Measurements from ENCODE around the gene TXNRD1.
A peak's percentile ranks its signal among the peaks of the same experiment; 100 is the strongest.
"Not testable (repeated sequence)": the region's sequence is repeated elsewhere in the genome, so short reads cannot be mapped to it uniquely, and the experiment has no call there.

Gene TXNRD1

DNA sequence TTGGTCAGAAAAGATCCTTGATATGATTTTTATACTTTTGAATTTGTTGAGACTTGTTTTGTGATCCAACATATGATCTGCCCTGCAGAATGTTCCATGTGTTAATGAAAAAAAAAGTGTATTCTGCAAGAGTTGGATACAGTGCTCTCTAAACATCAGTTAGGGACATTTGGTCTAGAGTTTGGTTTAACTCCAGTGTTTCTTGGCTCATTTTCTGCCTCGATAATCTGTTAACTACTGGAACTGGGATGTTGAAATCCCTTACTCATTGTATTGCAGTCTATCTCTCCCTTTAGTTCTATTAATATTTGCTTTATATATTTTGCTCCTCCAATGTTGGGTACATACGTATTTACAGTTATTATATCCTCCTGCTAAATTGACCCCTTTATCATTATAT, 18.3 kb upstream of the TXNRD1 start:
- no peak for DNase-seq

DNA sequence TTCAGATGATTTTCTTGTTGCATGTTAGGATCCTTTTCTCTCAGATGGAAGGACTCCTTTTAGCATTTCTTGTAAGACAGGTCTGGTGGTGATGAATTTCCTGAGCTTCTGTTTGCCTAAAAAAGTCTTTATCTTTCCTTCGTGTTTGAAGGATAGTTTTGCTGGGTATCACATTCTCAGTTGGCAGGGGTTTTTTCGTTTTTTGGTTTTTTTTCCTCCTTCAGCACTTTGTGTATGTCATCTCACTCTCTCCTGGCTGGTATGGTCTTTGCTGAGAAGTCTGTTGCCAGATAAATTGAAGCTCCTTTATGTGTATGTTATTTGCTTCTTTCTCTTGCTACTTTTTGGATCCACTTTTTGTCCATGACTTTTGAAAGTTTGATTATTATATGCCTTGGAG, 15.6 kb upstream of the TXNRD1 start:
- DNase-seq, result no peak

DNA sequence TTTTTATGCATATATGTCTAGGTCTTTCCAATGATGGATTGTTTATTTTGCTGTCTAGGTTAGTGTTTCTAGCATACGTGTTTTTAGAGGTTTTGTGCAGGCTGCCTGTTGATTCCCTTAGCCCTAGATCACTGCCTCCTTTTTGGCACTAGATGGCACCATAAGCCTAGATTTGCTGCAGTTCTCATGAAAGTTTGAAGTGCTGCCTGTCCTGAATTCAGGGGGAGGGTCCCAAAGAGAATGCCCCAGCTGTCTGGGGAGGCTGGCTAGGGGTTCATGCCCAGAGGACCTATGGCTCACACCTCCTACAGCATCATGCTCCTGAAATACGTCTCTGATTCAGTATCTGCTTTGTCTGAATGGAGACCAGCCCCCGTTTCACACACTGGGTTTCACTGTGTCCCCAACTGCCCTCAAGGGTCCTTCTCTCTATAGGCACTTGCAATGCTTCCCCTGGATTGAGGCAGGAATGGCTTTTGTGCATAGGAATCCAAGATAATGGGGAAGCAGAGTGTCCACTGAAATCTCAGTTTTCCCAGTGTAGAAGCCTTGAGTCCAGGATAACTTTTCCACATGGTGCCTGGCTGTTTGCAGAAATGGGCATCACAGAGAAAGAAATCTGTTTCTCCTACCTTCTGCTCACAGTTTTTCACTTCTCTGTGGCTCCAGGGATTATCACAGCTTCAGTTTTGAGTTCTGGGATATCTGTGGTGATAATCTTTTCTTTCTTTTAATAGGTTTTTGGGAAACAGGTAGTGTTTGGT, 14.2 kb upstream of the TXNRD1 start:
- peak; percentile 19 for DNase-seq

DNA sequence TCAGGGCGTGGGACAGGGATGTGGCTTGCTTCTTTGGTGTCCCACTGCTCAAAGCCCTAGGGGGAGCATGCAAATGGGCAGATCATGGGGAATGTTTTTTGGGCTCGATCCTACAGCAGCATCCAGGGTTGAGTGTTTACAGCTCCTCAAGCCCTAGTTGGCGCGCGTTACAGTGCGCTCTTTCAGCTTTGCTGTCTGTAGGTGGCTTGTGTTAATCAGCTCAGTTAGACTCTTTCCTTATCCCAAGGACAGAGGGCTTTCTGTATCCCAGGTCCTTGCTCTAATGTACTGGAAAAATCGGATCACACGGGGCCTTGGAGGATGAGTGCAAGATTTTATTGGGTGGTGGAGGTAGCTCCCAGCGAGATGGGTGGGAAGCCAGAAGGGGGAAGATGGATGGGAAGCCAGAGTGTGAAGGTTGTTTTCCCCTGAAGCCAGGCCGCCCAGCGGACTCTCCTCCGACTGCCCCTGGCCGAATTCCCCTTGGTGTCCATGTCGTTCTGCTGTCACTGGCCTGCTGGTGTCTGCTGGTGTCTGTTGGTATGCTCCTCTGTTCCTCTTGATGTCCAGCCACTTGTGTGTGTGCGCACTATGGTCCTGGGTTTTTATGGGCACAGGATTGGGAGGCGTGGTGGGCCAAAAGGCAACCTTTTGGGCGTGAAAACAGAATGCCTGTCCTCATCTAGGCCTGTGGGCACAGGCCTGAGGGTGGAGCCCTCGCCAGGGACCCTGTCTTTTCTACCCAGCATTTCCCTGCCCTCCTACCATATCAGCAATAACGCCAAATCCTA, 10.7 kb upstream of the TXNRD1 start:
- no peak for DNase-seq

DNA sequence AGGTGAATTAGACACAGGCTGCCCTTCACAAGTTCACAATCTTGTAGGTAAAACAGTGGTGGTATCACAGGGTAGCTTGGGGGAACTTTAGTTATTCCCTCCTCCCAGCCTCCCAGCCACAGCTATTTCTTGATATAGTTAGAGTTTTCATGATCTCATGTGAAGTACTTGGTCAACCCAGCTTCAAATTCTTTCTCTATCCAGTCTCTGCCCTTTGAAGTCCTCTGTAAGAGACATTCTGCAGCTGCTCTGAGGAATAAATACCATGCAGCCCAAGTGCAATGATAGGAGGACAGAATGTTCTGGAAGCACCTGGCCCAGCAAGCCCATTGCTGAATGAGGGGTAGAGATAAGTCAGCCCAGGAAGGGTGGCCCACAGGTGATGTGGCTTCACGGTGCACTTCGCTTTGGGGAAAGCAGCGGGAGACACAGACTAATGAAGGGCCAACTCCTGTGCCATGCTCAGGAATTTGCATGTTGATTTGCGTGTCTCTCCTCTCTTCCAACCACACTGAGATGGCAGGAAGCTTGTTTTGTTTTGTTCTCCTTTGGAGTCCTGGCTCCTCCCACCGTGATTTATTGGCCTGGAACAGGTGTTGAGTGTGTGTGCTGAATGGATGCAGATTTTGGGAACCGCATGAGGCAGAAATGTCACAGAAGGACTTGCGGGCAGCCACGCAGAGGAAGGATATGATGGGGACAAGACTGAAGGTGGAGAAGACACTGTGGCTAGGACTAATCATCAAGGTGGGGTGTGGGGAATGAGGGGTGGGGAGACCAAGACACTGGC, 8.0 kb upstream of the TXNRD1 start:
- no peak for DNase-seq

DNA sequence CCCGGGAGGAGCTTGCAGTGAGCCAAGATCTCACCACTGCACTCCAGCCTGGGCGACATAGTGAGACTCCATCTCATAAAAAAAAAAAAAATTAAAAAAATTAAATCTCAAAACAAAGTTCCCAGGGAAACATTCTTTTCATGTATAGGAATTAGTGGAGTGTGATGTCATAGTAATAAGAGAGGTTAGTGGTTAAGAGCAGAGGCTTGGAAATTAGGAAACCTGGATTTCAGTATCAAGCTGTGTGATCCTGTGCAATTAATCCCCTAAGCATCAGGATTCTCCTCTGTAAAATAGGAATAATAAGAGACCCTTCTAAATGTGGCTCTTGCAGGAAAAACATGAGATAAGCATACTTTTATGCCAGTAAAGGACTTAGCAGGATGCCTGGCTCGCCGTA, 3.1 kb upstream of the TXNRD1 start:
- no peak for DNase-seq

DNA sequence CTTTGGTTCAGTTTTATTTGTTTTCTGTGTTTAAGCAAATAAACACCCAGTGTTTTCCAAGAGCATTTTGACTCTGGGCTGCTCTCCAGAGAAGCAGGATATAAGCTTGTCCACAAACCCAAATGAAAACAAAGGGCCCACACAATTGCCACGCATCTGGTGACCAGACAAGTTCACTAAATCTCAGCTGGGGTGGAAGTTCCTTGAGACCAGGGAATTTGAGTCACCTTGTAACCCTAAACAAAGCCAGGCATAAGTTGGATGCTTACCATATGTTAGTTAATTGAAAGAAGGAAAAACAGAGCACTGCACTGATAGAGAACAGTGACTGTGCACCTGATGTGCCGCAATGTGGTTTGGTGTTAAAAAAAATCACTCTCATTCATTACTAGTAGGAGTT, 1.6 kb upstream of the TXNRD1 start:
- no peak for DNase-seq

DNA sequence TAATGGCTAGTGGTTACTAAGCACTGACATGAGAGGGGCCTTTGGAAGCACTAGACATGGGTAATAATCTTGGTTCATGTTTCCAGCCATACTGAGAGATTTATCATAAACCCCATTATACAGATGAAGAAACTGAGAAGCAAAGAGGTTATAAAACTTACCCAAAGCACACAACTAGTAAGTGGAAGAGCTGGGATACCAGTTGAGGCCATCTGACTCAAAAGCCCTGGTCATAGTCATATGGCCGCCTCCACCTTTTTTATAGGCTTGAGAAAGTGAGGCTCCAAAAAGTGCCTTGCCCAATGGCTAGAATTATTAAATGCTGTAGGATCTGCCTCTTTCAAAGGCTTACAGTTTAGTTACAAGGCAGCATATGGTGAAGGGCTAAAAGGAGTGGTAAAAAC, 944 bp downstream of the TXNRD1 start:
- no peak for DNase-seq

DNA sequence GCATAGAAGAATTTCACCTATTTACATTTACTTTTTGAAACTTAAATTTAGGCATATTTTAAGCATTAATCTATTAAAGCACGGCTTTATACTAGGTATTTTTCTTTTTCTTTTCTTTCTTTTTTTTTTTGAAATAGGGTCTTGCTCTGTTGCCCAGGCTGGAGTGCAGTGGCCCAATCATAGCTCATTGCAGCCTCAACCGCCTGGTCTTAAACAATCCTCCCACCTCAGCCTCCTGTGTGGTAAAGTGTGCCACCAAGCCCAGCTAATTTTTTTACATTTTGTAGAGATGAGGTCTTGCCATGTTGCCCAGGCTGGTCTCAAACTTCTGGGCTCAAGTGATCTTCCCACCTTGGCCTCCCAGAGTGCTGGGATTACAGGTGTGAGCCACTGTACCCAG, 2.9 kb downstream of the TXNRD1 start:
- DNase-seq, result not testable (repeated sequence)

DNA sequence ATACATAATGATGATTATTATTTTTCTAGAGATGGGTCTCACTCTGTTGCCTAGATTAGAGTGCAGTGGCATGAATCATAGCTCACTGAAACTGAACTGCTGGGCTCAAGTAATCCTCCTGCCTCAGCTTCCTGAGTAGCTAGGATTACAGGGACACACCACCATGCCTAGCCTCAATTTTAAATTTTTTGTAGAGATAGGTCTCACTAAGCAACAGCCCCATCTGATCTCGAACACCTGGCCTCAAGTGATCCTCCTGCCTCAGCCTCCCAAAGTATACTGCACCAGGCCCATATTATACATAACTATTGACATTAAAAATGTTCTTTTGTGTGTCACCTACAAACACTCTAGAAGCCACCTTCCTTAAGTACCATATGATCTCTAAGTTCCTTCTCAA, 3.4 kb downstream of the TXNRD1 start:
- DNase-seq, result no peak

DNA sequence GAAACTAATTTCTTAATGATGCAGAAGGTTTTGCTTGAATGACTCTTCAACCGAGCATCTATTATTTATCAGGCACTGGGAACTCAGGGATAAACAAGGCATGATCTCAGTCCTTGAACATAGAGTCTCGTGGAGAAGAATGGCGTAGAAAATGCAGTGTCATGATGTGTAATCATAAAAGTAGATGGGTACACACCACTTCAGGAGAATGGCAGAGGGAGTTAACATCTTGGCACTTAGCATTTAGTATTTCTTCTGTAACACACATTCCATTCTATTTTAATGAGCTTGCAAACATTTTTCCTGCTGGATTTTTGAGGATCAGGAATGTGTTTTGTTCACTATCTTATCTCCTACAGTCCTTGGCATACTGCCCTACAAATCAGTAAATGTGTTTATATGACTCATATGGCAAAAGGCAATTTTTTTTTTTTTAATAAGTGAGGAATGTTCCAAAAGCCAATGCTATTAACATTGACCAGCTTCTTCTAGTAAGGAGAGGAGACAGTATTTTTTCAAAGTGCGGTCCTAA, 3.8 kb downstream of the TXNRD1 start:
- no peak for DNase-seq

DNA sequence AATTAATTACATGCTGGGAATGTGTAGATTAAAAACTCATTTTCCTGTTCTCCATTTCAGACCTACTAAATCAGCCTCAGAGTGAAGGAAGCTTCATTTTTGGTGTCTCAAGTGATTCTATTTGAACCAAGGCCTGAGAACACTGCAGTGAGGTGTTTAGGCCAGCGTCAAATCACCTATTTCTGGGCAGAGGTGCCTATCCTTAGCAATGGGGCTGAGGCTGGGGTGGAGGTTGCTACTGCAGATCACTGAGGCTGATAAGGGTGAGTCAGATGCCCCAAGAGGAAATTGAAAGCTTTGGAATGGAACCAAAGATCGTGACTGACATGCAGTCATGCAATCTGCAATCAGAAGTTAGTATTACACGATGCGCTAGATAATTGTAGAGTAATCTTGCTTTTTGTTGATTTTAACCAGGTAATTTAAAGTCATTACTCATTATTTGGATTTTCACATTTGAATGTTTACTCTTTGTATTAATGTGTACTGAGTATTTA, 4.4 kb downstream of the TXNRD1 start:
- DNase-seq, result peak; percentile 37

DNA sequence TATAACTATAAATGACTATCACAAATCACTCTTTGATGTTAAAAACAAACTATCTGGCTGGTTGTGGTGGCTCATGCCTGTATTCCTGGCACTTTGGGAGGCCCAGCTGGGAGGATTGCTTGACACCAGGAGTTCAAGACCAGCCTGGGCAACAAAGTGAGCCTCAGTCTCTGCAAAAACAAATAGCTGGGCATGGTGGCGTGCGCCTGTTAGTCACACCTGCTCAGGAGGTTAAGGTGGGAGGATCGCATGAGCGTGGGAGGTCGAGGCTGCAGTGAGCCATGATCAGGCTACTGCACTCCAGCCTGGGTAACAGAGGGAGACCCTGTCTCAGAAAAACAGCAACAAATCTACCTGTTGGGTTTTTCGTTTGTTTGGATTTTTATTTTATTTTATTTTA, 5.4 kb downstream of the TXNRD1 start:
- no peak for DNase-seq

DNA sequence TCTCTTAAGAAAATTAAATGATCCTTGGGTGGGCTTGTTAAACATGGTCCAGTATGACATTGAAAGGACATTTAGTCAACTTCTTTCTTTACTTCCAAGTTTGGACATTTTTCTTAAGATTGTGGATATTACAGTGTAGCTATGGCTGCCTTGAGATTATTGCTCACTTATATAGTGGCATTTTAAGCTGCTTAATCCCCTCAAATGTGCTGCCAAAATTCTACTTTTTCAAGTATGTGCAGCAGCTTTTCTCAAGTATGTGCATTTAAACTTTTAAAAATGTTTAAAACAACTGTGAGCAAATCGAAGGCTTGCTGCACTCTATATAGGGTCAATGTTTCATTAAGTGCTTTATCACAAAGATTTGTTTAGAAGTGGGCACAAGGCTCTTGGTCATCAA, 7.4 kb downstream of the TXNRD1 start:
- DNase-seq, result no peak

DNA sequence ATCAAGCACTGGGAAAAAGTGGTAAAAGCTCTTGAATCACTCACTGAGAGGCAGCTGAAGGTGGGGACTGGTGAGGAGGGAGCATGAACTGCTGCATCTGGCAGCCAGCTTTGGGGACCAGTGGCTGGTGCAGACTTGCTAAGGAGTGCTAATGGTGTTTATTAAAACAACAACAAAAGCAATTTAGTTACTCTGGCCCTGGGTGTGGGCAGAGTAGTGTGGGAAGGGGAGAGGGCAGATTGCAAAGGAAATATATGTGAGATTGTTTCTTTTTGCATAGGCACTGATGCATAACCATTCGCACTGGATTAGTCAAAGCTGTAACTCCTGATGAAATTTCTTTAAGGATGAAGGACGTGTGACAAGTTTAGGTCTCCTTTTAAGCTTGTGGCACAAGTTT, 8.1 kb downstream of the TXNRD1 start:
- no peak for DNase-seq

DNA sequence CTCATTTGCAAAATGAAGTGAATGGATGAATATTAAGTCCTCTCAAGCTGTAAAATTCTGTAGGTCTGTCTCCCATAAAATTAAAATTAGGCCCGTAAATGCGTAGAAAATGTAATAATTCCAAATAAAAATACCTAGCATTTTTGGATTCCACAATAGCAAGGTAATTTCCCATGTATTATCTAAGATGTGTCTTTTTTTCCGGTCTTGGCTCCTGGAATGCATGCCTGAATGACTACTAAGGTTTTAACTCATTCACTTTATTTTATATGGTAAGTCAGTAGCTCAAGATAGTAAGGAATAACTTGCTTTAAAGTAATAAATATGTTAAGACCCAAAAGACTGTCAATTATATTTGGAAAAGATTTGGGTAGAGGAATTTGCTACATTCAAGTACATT, 11.1 kb downstream of the TXNRD1 start:
- DNase-seq, result no peak

DNA sequence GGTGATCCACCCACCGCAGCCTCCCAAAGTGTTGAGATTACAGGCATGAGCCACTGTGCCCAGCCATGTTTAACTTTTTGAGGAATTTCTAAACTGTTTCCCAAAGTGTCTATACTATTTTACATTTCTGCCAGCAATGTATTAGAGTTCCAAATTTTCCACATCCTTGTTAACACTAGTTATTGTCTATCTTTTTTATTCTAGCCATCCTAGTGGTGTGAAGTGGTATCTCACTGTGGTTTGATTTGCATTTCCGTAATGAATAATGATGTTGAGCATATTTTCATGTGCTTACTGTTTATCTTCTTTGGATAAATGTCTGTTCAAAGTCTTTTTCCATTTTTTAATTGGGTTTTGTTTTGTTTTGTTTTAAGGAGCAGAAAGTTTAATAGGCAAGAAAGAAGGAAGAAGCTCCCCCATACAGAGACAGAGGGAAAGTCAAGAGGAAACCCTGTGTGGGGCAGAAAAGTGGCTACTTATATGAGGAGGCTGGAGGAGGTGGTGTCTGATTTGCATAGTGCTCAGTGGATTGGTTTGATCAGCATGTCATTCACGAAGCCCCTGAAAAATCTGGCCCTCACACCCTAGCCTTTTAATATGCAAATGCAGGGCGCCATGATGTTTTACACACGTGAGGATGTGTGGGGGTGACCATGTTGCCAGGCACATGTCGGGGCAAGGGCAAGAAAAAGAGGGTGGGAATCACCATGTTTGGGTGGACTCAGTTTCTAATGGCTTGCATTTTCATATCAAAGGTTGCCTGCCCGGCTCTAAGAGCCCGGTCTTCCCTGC, 14.9 kb downstream of the TXNRD1 start:
- no peak for DNase-seq

DNA sequence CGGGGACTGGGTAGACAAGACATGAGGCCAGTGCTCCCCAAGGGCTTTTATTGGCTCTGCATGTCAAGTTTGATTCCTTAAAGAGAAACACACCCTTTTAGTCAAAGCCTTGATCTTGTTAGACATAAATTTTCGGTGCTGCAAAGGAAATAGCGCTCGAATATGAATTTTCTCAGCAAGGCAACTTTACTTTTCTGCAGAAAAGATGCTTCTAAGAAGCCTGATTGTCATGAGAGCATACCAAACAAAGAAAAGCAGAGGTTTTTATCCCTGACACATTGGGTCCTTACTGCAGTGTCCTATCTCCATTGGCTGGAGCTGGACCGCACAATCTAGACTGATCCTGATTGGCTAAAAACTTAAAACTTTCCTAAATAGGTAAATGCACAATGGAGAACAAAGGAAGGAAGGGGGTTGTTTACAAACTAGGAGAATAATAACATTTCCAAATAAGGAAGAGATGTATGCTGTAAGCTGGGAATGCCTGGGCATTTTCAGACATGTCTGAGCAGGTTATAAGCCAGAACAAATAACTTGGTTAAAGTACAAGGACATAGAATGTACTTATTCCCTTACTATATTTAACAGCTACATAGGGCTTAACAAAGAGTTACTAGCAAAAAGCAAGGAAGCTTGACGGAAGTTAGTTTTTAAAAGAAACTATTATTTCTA, 17.2 kb downstream of the TXNRD1 start:
- DNase-seq, result no peak

DNA sequence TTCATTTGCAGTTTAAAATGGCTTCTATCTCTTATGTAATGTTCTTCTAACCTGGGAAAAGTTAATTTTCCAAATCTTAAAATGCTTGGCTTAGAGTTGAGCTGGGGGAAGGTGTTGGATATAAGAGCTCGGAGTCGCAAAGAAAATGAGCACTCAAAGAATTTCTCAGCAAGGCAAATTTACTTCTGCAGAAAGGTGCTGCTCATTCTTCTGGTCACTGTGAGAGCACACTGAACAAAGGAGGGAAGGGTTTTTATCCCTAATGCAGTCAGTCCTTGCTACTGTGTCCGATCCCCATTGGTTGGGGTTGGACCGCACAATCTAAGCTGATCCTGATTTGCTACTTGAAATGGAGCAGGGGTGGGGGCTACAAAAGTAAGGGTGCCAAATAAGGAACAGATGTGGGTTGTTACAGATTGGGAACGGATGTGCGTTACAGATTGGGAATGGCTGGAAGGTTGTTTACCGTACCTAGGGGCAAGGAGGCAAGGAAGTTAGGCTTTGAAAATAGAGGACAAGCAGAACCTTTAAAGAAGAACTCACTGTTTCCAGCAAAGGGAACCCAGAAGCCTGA, 19.4 kb downstream of the TXNRD1 start:
- DNase-seq, result no peak

DNA sequence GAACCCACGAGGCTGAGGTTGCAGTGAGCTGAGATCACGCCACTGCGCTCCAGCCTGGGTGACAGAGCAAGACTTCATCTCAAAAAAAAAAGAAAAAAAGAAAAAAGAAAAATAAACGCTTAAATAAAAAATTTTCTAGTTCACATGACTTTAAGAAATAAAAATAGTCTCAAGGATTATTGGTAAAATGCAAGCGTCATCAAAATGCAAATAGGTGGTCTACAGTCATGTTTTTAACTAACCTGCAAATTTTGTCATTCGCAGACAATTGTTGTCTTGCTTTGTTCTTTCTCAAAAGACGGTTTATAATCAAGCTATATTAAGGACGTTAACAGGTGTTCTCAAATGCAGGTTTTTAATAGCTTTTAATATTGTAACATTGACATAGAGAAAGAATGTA, 22.4 kb downstream of the TXNRD1 start:
- DNase-seq, result no peak

DNA sequence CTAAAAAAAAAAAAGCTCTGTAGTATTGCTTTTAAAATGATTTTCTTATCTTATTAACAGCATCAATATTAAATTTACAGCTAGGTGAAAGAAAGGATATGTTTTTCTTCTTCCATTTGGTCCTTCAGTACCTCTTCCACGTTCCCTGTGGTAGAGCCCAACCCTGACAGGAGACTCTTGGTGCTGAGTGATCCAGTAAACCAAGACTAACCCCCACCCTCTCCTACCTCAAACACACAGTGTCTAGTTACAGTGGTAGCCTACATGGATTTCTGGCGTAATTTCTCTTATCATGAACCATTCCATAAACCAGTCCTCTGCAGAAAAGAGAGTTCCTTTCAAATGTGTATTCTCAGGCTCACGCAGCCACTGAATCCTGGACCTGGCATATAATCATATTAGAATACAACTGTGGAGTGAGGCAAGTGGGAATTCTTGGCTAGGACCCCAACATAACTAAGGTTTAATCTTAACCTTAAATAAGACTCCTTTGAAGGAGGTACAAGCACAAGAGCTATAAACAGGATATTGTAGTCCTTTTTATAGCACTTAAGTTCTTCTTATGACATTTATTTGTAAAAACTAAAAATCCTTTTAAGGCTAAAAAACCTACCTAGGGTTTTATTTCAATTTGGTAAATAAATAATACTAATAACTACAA, 27.1 kb downstream of the TXNRD1 start:
- DNase-seq, result no peak
